Keratinocyte (primary cell): ENCODE results near the gene ABCB11. TPM values are rescaled to one million over a fixed set of nuclear protein-coding genes. Genes with fewer than 3 reads are reported as not detected.

ENCODE experiments used
- DNase-seq: peaks from one replicate; pipeline ENCODE4 v3.0.0-alpha.2; 2011; ENCODE audit warnings: low read depth, missing footprints, low spot score
- FAIRE-seq: peaks from 2 replicates; lab custom pipeline; 2011; peaks lifted over from hg19 to GRCh38; lab: Jason Lieb, UNC
- H2AFZ ChIP-seq: 2 replicates; pipeline ENCODE4 v1.6.0; 2012; ENCODE audit warnings: low read length, control low read depth, inconsistent platforms; ENCODE audit not compliant: control insufficient read depth
- H3K27ac ChIP-seq: 2 replicates; pipeline ENCODE4 v1.5.1; 2011; ENCODE audit warnings: low read length; ENCODE audit not compliant: control insufficient read depth, insufficient read depth
- H3K27me3 ChIP-seq: 3 replicates; pipeline ENCODE4 v1.6.0; 2011; ENCODE audit warnings: low read length; ENCODE audit not compliant: control insufficient read depth, insufficient read depth; ENCODE audit errors: extremely low read depth
- H3K36me3 ChIP-seq, 2 experiments: 2 replicates in 1 of 2; 3 replicates in 1 of 2; pipeline ENCODE4 v1.5.1; 2011; ENCODE audit warnings: low read length in 2 of 2, mild to moderate bottlenecking in 1 of 2; ENCODE audit not compliant: control insufficient read depth in 2 of 2, insufficient read depth in 2 of 2; ENCODE audit errors: extremely low read depth in 1 of 2
- H3K4me1 ChIP-seq: 3 replicates; pipeline ENCODE4 v1.5.1; 2011; ENCODE audit warnings: low read length; ENCODE audit not compliant: control insufficient read depth, insufficient read depth; ENCODE audit errors: extremely low read depth
- H3K4me2 ChIP-seq: 3 replicates; pipeline ENCODE4 v1.6.0; 2011; ENCODE audit warnings: low read depth, low read length; ENCODE audit not compliant: control insufficient read depth, insufficient read depth; ENCODE audit errors: extremely low read depth
- H3K4me3 ChIP-seq, 3 experiments: fragments of 200-600 bp in 1 of 3; sonication (generic) in 1 of 3; 2 replicates in 2 of 3; 3 replicates in 1 of 3; pipeline ENCODE4 v1.5.1; 2011 to 2016; ENCODE audit warnings: low read length in 3 of 3, mild to moderate bottlenecking in 3 of 3, control low read depth in 2 of 3, inconsistent platforms in 1 of 3, low read depth in 1 of 3, mixed read lengths in 1 of 3, mixed run types in 1 of 3, moderate library complexity in 1 of 3; ENCODE audit not compliant: control insufficient read depth in 2 of 3, insufficient read depth in 2 of 3; ENCODE audit errors: extremely low read depth in 1 of 3
- H3K79me2 ChIP-seq: 2 replicates; pipeline ENCODE4 v1.6.0; 2012; ENCODE audit warnings: low read length; ENCODE audit not compliant: control insufficient read depth, insufficient read depth
- H3K9ac ChIP-seq: 3 replicates; pipeline ENCODE4 v1.6.0; 2011; ENCODE audit warnings: low read length; ENCODE audit not compliant: control insufficient read depth, insufficient read depth; ENCODE audit errors: extremely low read depth
- H3K9me1 ChIP-seq: 3 replicates; pipeline ENCODE4 v1.6.0; 2011; ENCODE audit warnings: low read length; ENCODE audit not compliant: control insufficient read depth, insufficient read depth; ENCODE audit errors: extremely low read depth
- H3K9me3 ChIP-seq: 2 replicates; pipeline ENCODE4 v1.5.1; 2012; ENCODE audit warnings: low read depth, low read length; ENCODE audit not compliant: control insufficient read depth
- H4K20me1 ChIP-seq: 3 replicates; pipeline ENCODE4 v1.6.0; 2011; ENCODE audit warnings: low read length; ENCODE audit not compliant: control insufficient read depth, insufficient read depth; ENCODE audit errors: extremely low read depth
- EZH2 ChIP-seq: IDR thresholded peaks from one replicate; pipeline ENCODE4 v1.6.1; 2012; ENCODE audit warnings: inconsistent platforms, mild to moderate bottlenecking, low read length, moderate library complexity
- dilution Hi-C: fragments of 300-500 bp; cut with MboI; formaldehyde crosslinking; loops from one replicate; pipeline ENCODE4 v1.7.0; 2020; ENCODE audit warnings: low sequenced_read_pairs; ENCODE audit not compliant: extremely low pct_ligation_motif_present
- polyA plus RNA-seq, 5 experiments: library from polyadenylated mRNA; depleted of rRNA in 3 of 5; stranded (reverse) in 3 of 5; stranded (forward) in 1 of 5; unstranded in 1 of 5; fragments of >200 nt; gene quantifications; 1 replicate in 1 of 5; 2 replicates in 3 of 5; 3 replicates in 1 of 5; pipeline versions ENCODE4 v1.2.1 to v1.2.3, GENCODE V29; 2011 to 2012; ENCODE audit warnings: missing spikeins in 2 of 5, low read depth in 1 of 5, low replicate concordance in 1 of 5
- TF ChIP-seq, protein P1 (sequence below), 3 experiments: IDR thresholded peaks in 1 of 3; conservative IDR thresholded peaks in 1 of 3; optimal IDR thresholded peaks in 1 of 3; 2 replicates in 2 of 3; 3 replicates in 1 of 3; pipeline versions ENCODE3 to v1.5.1; 2011; ENCODE audit warnings: low read length in 3 of 3, mild to moderate bottlenecking in 3 of 3, moderate library complexity in 2 of 3, control low read depth in 1 of 3, inconsistent platforms in 1 of 3; ENCODE audit not compliant: insufficient read depth in 2 of 3; ENCODE audit errors: extremely low read depth in 1 of 3

Gene ABCB11
- polyA plus RNA-seq, 1 donor (not counting 4 experiments of a cell fraction or from before 2014, with no cell fraction given) = 0.03 TPM

DNA sequence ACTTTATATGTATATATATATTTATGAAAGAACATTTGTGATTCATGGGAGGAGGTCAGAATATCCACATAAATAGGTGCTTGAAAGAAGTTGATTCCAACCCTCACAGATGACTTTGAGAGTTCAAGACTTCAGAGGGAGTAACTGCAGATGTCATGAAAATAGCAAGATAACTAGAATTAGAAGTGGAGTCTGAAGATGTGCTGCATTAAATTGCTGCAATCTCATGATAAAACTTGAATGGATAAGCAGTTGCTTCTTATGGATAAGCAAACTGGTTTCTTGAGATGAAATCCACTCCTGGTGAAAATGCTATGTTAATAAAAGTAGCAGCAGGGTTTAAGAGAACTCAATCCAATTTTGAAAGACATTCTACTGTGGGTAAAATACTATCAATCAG, 89.8 kb downstream of the ABCB11 start:
- Histone ChIP-seq H4K20me1 (no peaks in the 10 kb centered on the region), H3K36me3 (no peaks in the 10 kb centered on the region), H3K4me1 (no peaks in the 10 kb centered on the region), H3K79me2 (no peaks in the 10 kb centered on the region), H2AFZ (no peak overlapping the region), H3K27ac (no peak overlapping the region), H3K9ac (no peak overlapping the region), H3K4me3 (no peak overlapping the region), H3K27me3 (peaks cover 4% of the 10 kb centered on the region), H3K9me1 (no peaks in the 10 kb centered on the region), H3K4me2 (no peak overlapping the region), H3K9me3 (no peaks in the 10 kb centered on the region)
- no peak for TF ChIP-seq EZH2
- TF ChIP-seq, protein P1, sequence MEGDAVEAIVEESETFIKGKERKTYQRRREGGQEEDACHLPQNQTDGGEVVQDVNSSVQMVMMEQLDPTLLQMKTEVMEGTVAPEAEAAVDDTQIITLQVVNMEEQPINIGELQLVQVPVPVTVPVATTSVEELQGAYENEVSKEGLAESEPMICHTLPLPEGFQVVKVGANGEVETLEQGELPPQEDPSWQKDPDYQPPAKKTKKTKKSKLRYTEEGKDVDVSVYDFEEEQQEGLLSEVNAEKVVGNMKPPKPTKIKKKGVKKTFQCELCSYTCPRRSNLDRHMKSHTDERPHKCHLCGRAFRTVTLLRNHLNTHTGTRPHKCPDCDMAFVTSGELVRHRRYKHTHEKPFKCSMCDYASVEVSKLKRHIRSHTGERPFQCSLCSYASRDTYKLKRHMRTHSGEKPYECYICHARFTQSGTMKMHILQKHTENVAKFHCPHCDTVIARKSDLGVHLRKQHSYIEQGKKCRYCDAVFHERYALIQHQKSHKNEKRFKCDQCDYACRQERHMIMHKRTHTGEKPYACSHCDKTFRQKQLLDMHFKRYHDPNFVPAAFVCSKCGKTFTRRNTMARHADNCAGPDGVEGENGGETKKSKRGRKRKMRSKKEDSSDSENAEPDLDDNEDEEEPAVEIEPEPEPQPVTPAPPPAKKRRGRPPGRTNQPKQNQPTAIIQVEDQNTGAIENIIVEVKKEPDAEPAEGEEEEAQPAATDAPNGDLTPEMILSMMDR (optimal IDR thresholded peaks at IDR 0.05 in 1 of 3, IDR thresholded peaks at IDR 0.05 in 1 of 3, conservative IDR thresholded peaks at IDR 0.05 in 1 of 3; ENCODE audit: extremely low read depth in 1 of 3, insufficient read depth in 2 of 3, low read length in 3 of 3) = no peak
- FAIRE-seq (no peak), DNase-seq (no peak)
- dilution Hi-C loops = no loop called here

DNA sequence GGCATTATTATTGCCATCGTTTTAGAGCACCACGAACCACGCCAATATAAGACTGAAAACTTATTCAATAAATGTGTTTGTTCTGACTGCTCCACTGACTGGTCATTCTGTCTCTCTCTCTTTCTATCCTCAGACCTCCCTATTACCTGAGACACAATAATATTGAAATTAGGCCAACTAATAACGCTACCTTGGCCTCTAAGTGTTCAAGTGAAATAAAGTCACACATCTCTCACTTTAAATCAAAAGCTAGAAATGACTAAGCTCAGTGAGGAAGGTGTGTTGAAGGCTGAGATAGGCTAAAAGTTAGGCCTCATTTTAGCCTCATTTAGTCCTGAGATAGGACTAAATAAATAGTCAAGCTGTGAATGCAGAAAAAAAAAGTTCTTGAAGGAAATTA, 91.2 kb downstream of the ABCB11 start:
- FAIRE-seq = no peak
- Histone ChIP-seq H4K20me1 (no peaks in the 10 kb centered on the region), H3K27me3 (peaks cover 4% of the 10 kb centered on the region), H2AFZ (no peak overlapping the region), H3K4me3 (no peak overlapping the region), H3K9me1 (no peaks in the 10 kb centered on the region), H3K27ac (no peak overlapping the region), H3K4me2 (no peak overlapping the region), H3K79me2 (no peaks in the 10 kb centered on the region), H3K9ac (no peak overlapping the region), H3K4me1 (no peaks in the 10 kb centered on the region), H3K36me3 (no peaks in the 10 kb centered on the region), H3K9me3 (no peaks in the 10 kb centered on the region)
- dilution Hi-C loops = no loop called here
- no peak for DNase-seq
- no peak for TF ChIP-seq EZH2
- TF ChIP-seq, protein P1 (optimal IDR thresholded peaks at IDR 0.05 in 1 of 3, IDR thresholded peaks at IDR 0.05 in 1 of 3, conservative IDR thresholded peaks at IDR 0.05 in 1 of 3; ENCODE audit: extremely low read depth in 1 of 3, insufficient read depth in 2 of 3, low read length in 3 of 3) = no peak
